Nephron (organoid): ENCODE data around the gene YAF2.
A peak's percentile ranks its signal among the peaks of the same experiment; 100 is the strongest.

Experiments used
- H3K27ac Mint-ChIP-seq, 3 experiments: 2 replicates each; pipeline ENCODE4 v1.8.0; 2020; ENCODE audit warnings: mixed read lengths in 3 of 3, mild to moderate bottlenecking in 2 of 3, moderate library complexity in 1 of 3
- H3K27me3 Mint-ChIP-seq: 2 replicates; pipeline ENCODE4 v1.8.0; 2021; ENCODE audit warnings: low read depth, mild to moderate bottlenecking, moderate library complexity, mixed read lengths
- H3K36me3 Mint-ChIP-seq: 2 replicates; pipeline ENCODE4 v1.8.0; 2020; ENCODE audit warnings: low read depth, mixed read lengths
- H3K4me1 Mint-ChIP-seq: 2 replicates; pipeline ENCODE4 v1.8.0; 2020; ENCODE audit warnings: mixed read lengths
- H3K4me3 Mint-ChIP-seq, 3 experiments: 2 replicates each; pipeline ENCODE4 v1.8.0; 2020; ENCODE audit warnings: mild to moderate bottlenecking in 3 of 3, mixed read lengths in 3 of 3, moderate library complexity in 2 of 3
- H3K9me3 Mint-ChIP-seq: 2 replicates; pipeline ENCODE4 v1.8.0; 2020; ENCODE audit warnings: mixed read lengths
- TF ChIP-seq, protein P1 (sequence below), 3 experiments: fragments of 200-600 bp; sonication (generic); IDR thresholded peaks; one replicate each; pipeline ENCODE4 v1.5.0; 2021; ENCODE audit warnings: antibody characterized with exemption in 3 of 3; ENCODE audit not compliant: unreplicated experiment in 3 of 3

YAF2 gene

GRCh38 chr12:42135259-42135814 is 102.7 kb downstream of the YAF2 start:
- Mint-ChIP-seq H3K4me1 (peaks cover 2% of the 10 kb centered on the region), H3K27ac (no peak overlapping the region), H3K9me3 (peaks cover 3% of the 10 kb centered on the region), H3K27me3 (no peaks in the 10 kb centered on the region), H3K4me3 (no peak overlapping the region), H3K36me3 (peaks cover 13% of the 10 kb centered on the region)
- TF ChIP-seq, protein P1, sequence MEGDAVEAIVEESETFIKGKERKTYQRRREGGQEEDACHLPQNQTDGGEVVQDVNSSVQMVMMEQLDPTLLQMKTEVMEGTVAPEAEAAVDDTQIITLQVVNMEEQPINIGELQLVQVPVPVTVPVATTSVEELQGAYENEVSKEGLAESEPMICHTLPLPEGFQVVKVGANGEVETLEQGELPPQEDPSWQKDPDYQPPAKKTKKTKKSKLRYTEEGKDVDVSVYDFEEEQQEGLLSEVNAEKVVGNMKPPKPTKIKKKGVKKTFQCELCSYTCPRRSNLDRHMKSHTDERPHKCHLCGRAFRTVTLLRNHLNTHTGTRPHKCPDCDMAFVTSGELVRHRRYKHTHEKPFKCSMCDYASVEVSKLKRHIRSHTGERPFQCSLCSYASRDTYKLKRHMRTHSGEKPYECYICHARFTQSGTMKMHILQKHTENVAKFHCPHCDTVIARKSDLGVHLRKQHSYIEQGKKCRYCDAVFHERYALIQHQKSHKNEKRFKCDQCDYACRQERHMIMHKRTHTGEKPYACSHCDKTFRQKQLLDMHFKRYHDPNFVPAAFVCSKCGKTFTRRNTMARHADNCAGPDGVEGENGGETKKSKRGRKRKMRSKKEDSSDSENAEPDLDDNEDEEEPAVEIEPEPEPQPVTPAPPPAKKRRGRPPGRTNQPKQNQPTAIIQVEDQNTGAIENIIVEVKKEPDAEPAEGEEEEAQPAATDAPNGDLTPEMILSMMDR (IDR thresholded peaks at IDR 0.05; ENCODE audit: unreplicated experiment in 3 of 3) = no peak

DNA sequence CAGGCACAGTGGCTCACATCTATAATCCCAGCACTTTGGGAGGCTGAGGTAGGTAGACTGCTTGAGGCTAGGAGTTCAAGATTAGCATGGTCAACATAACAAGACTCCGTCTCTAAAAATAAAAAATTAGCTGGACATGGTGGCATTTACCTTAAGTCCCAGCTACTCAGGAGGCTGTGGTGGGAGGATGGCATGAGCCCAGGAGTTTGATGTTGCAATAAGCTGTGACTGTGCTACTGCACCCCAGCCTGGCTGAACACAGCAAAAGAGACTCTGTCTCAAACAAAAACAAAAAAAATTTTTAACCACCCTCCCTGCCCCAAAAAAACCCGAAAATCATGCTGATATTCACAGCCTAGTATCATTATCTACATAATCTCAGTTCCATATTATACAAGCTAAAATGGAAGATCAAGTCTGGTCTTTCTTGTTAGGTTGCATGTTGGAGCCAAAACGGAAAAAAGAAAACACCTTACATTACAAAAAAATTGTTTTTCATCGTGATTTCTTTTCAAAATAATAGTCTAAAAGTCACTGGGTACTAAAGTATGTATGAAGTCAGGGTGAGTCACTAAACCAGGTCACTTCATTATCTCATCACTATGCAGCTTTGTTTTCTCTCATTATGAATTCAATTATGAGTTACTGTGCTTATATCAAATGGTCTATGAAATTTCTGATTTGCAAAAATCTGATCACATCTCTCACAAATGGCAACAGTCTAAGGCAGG is 107.2 kb downstream of the YAF2 start:
- Mint-ChIP-seq H3K4me3 (no peak overlapping the region), H3K27ac (peak overlapping the region; percentile 20 to 33 (median 28)), H3K4me1 (peaks cover 5% of the 10 kb centered on the region), H3K27me3 (no peaks in the 10 kb centered on the region), H3K9me3 (peaks cover 3% of the 10 kb centered on the region), H3K36me3 (peaks cover 13% of the 10 kb centered on the region)
- TF ChIP-seq, protein P1 (IDR thresholded peaks at IDR 0.05; ENCODE audit: unreplicated experiment in 3 of 3) = no peak

- TF ChIP-seq, protein P1 (IDR thresholded peaks at IDR 0.05; ENCODE audit: unreplicated experiment in 3 of 3) = peak; percentile 90 to 91 (median 91)
- peaks cover 5% of the 10 kb centered on the region for H3K4me1 Mint-ChIP-seq
- no peak overlapping the region for H3K4me3 Mint-ChIP-seq
- no peak overlapping the region for H3K27ac Mint-ChIP-seq
- no peaks in the 10 kb centered on the region for H3K9me3 Mint-ChIP-seq
- peaks cover 3% of the 10 kb centered on the region for H3K36me3 Mint-ChIP-seq
- no peaks in the 10 kb centered on the region for H3K27me3 Mint-ChIP-seq
These were observed 108.3 kb downstream of the YAF2 start for GRCh38 chr12:42129595-42130204.

- no peaks in the 10 kb centered on the region for H3K27me3 Mint-ChIP-seq
- TF ChIP-seq, protein P1 (IDR thresholded peaks at IDR 0.05; ENCODE audit: unreplicated experiment in 3 of 3) = no peak
- H3K4me1 Mint-ChIP-seq = peaks cover 5% of the 10 kb centered on the region
- no peak overlapping the region for H3K4me3 Mint-ChIP-seq
- H3K27ac Mint-ChIP-seq = no peak overlapping the region
- H3K36me3 Mint-ChIP-seq = no peaks in the 10 kb centered on the region
- no peaks in the 10 kb centered on the region for H3K9me3 Mint-ChIP-seq
These were observed 109.2 kb downstream of the YAF2 start for GRCh38 chr12:42128888-42129287.

- H3K4me3 Mint-ChIP-seq = no peak overlapping the region
- H3K36me3 Mint-ChIP-seq = no peaks in the 10 kb centered on the region
- TF ChIP-seq, protein P1 (IDR thresholded peaks at IDR 0.05; ENCODE audit: unreplicated experiment in 3 of 3) = no peak
- H3K27me3 Mint-ChIP-seq = no peaks in the 10 kb centered on the region
- H3K27ac Mint-ChIP-seq = no peak overlapping the region
- H3K9me3 Mint-ChIP-seq = no peaks in the 10 kb centered on the region
- H3K4me1 Mint-ChIP-seq = peaks cover 5% of the 10 kb centered on the region
These were observed 109.7 kb downstream of the YAF2 start for GRCh38 chr12:42128327-42128726.
